DND-41 (cell line): ENCODE data around the gene MAN2A1.

ENCODE experiments used
- CTCF ChIP-seq: IDR thresholded peaks from 2 replicates; pipeline ENCODE4 v1.5.1; 2012; ENCODE audit warnings: borderline replicate concordance, low read length, moderate library complexity, mild to moderate bottlenecking; ENCODE audit not compliant: poor library complexity, severe bottlenecking; ENCODE audit errors: extremely low read depth
- EZH2 ChIP-seq: IDR thresholded peaks from 3 replicates; pipeline ENCODE4 v1.6.1; 2012; ENCODE audit warnings: borderline replicate concordance, low read depth, mild to moderate bottlenecking, moderate library complexity, low read length, inconsistent platforms; ENCODE audit not compliant: severe bottlenecking

DNA sequence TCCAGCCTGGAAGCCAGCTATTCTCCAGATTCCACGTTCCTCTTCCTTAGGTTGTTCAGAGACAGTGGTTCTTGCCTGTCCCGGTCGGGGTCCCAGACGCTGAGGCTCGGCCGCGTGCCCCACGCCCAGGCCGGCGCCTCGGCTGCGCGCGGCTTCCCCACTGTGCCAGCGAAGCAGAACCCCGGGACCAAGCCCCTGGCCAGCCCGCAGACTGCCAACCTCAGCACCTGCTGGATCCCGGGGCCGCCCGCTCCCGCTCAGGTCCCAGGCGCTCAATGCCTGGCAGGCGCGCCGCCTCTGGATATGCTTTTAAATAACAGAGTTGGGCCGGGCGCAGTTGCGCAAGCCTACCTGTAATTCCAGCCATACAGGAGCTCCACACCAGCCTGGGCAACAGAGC is 195.5 kb downstream of the MAN2A1 start:
- TF ChIP-seq CTCF (no peak), EZH2 (no peak)
